Naive thymus-derived CD4-positive, alpha-beta T cell (primary cell): ENCODE data around the gene SMCO4. TPM values are rescaled to one million over a fixed set of nuclear protein-coding genes. Genes with fewer than 3 reads are reported as not detected.
A peak's percentile ranks its signal among the peaks of the same experiment; 100 is the strongest.
"Not testable (repeated sequence)": the region's sequence is repeated elsewhere in the genome, so short reads cannot be mapped to it uniquely, and the experiment has no call there.

ENCODE experiments used
- ATAC-seq: fragments of 150-1000 bp; cut with Tn5 transposase; 2 replicates; pipeline ENCODE4 v1.10.0; 2021; ENCODE audit warnings: mild to moderate bottlenecking, moderate library complexity
- CTCF ChIA-PET: fragments of 350-600 bp; sonication (Branson Sonifier 250); formaldehyde crosslinking; loops from one replicate; lab custom pipeline; 2021; ENCODE audit warnings: antibody characterized with exemption; lab: Charles Lee
- POLR2A ChIA-PET: fragments of 350-600 bp; sonication (Branson Sonifier 250); formaldehyde crosslinking; loops from one replicate; lab custom pipeline; 2021; ENCODE audit warnings: antibody characterized with exemption, inconsistent platforms; lab: Charles Lee
- DNase-seq, 9 donors: peaks; one replicate each; pipeline versions ENCODE4 v3.0.0 to v3.0.0-alpha.2; 2020 to 2022; ENCODE audit warnings: mixed read lengths in 1 of 9
- H3K27ac ChIP-seq: one replicate; pipeline ENCODE4 v1.7.0; 2013; ENCODE audit warnings: mild to moderate bottlenecking, low read depth, low read length, moderate library complexity
- H3K27me3 ChIP-seq, 2 donors: one replicate each; pipeline ENCODE4 v1.7.0; 2013; ENCODE audit warnings: low read length in 2 of 2, mild to moderate bottlenecking in 2 of 2, moderate library complexity in 2 of 2; ENCODE audit not compliant: control insufficient read depth in 2 of 2, insufficient read depth in 2 of 2
- H3K36me3 ChIP-seq, 3 experiments: 1 replicate in 2 of 3; 2 replicates in 1 of 3; pipeline ENCODE4 v1.7.0; 2013; ENCODE audit warnings: low read length in 3 of 3, mild to moderate bottlenecking in 3 of 3, moderate library complexity in 1 of 3; ENCODE audit not compliant: insufficient read depth in 3 of 3, control insufficient read depth in 2 of 3
- H3K4me1 ChIP-seq, 2 donors: one replicate each; pipeline ENCODE4 v1.7.0; 2013; ENCODE audit warnings: low read length in 2 of 2, mild to moderate bottlenecking in 2 of 2, moderate library complexity in 1 of 2; ENCODE audit not compliant: control insufficient read depth in 2 of 2, insufficient read depth in 2 of 2
- H3K4me3 ChIP-seq: 2 replicates; pipeline ENCODE4 v1.7.0; 2013; ENCODE audit warnings: mild to moderate bottlenecking, low read length
- H3K9me3 ChIP-seq, 3 experiments: 1 replicate in 2 of 3; 2 replicates in 1 of 3; pipeline ENCODE4 v1.7.0; 2013; ENCODE audit warnings: low read length in 3 of 3; ENCODE audit not compliant: control insufficient read depth in 2 of 3
- H3K27ac Mint-ChIP-seq, 9 donors: one replicate each; pipeline ENCODE4 v1.8.0; 2020 to 2022; ENCODE audit warnings: mixed read lengths in 9 of 9, mild to moderate bottlenecking in 8 of 9, moderate library complexity in 5 of 9, inconsistent platforms in 2 of 9
- H3K27me3 Mint-ChIP-seq, 5 donors: one replicate each; pipeline ENCODE4 v1.8.0; 2021 to 2022; ENCODE audit warnings: mixed read lengths in 5 of 5, mild to moderate bottlenecking in 1 of 5
- H3K36me3 Mint-ChIP-seq, 5 donors: one replicate each; pipeline ENCODE4 v1.8.0; 2020 to 2022; ENCODE audit warnings: mixed read lengths in 5 of 5, mild to moderate bottlenecking in 3 of 5, inconsistent platforms in 1 of 5
- H3K4me1 Mint-ChIP-seq, 7 donors: one replicate each; pipeline ENCODE4 v1.8.0; 2020 to 2022; ENCODE audit warnings: mixed read lengths in 7 of 7, mild to moderate bottlenecking in 3 of 7, inconsistent platforms in 1 of 7
- H3K4me3 Mint-ChIP-seq, 10 donors: one replicate each; pipeline ENCODE4 v1.8.0; 2020 to 2022; ENCODE audit warnings: mild to moderate bottlenecking in 10 of 10, mixed read lengths in 10 of 10, moderate library complexity in 6 of 10, inconsistent platforms in 2 of 10
- H3K9me3 Mint-ChIP-seq, 11 donors: one replicate each; pipeline ENCODE4 v1.8.0; 2020 to 2022; ENCODE audit warnings: mixed read lengths in 11 of 11, mild to moderate bottlenecking in 4 of 11, inconsistent platforms in 1 of 11, moderate library complexity in 1 of 11
- intact Hi-C, 2 donors: fragments of 100-400 bp; cut with micrococcal nuclease; formaldehyde crosslinking; loops; one replicate each; pipeline ENCODE4 v1.15.1; 2023
- polyA plus RNA-seq, 2 donors: library from polyadenylated mRNA; unstranded; fragments of 300-500 nt; fragmentation: Illumina TruSeq; gene quantifications; one replicate each; pipeline ENCODE4 v1.2.3, GENCODE V29; 2021
- total RNA-seq, 6 experiments: library from RNA in 5 of 6; stranded (reverse) in 5 of 6; gene quantifications; 1 replicate in 5 of 6; 2 replicates in 1 of 6; pipeline ENCODE4 v1.2.3 and lab custom pipeline; 2021 to 2026

Gene SMCO4, protein sequence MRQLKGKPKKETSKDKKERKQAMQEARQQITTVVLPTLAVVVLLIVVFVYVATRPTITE
- 10 to 100 TPM in 2 of 5 experiments, 1 to 10 TPM in 3; 2.9 to 34.7 (median 5.9) TPM for total RNA-seq
- polyA plus RNA-seq = 1 to 10 TPM in 1 of 2 donors, under 1 TPM in 1; 0.97 to 3.9 TPM
- total RNA-seq (lab: John Stamatoyannopoulos, UW) = 0.81 reads per million

DNA sequence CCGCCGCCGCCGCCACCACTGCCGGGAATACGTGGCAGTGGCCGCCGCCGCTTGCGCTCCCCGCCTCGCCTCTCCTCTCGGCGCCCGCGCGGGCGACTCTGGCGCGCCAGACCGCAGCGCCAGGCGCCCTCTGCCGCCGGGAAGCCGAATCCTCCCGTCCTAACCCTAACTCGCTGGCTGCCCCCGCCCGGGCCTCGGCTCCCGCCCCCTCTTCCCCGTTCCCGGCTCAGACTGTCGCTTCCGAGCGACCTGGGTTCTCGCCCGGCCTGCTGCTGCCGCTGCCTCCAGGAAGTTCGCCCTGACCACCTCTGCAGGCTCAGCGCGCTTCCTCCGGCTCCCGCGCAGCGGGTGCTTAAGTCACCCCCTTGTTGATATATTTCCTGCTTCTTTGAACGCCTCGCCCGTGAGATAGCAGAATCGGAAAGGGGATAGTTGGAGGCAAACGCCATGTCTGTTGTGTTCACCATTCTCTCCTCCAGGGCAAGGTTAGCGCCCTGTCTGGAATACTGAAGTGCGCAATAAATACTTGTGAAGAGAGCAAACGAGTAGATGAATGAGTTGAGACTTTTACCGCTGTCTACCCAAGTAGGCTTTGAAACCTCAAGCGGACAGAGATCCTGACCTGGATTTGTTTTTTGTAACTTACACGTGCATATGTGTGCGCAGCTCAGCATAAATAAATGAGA lies at the start of gene SMCO4:
TSS of gene SMCO4 (minus strand) at position 100 of the 686 bp plus-strand sequence. CDS start 64,202 bp downstream, outside the sequence.
- Histone ChIP-seq H3K4me3 (peak within 1 kb of the TSS; percentile 48), H3K27me3 (no peaks in the 10 kb centered on the region), H3K4me1 (no peaks in the 10 kb centered on the region), H3K36me3 (no peaks in the 10 kb centered on the region), H3K9me3 (no peaks in the 10 kb centered on the region), H3K27ac (peak within 1 kb of the TSS; percentile 33)
- peak; percentile 17 to 82 (median 40) for DNase-seq
- ChIA-PET CTCF (no interaction called here), POLR2A (no interaction called here)
- H3K27ac Mint-ChIP-seq = peak within 1 kb of the TSS in 7 of 9 donors; percentile 9 to 87 (median 52)
- peaks cover 0 to under 1% (median 0%) of the 10 kb centered on the region in 11 donors for H3K9me3 Mint-ChIP-seq
- peak; percentile 83 for ATAC-seq
- intact Hi-C loops = loop anchor here (1.0 to 10.0 kb wide), 13 partner anchors 31 to 1524 kb away; partner anchors contain the start of genes C11orf54 (in 2 of the 2), MED17 (in 2 of the 2), TAF1D (in 2 of the 2) and ANKRD49 (in 1 of the 2)
- H3K4me1 Mint-ChIP-seq = peaks cover 6 to 39% (median 21%) of the 10 kb centered on the region in 7 donors
- H3K36me3 Mint-ChIP-seq = no peaks in the 10 kb centered on the region
- H3K4me3 Mint-ChIP-seq = peak within 1 kb of the TSS; percentile 88 to 95 (median 92)
- peaks cover 0 to 16% (median 4%) of the 10 kb centered on the region in 5 donors for H3K27me3 Mint-ChIP-seq

GRCh38 chr11:93591247-93591898 lies 48.2 kb upstream of the SMCO4 start:
- Mint-ChIP-seq H3K27me3 (peaks cover 0 to 12% (median 8%) of the 10 kb centered on the region in 5 donors), H3K27ac (no peak overlapping the region), H3K4me3 (no peak overlapping the region), H3K4me1 (peaks cover 0 to 4% (median 0%) of the 10 kb centered on the region in 7 donors), H3K36me3 (no peaks in the 10 kb centered on the region), H3K9me3 (no peaks in the 10 kb centered on the region)
- CTCF ChIA-PET = no interaction called here
- H3K9me3 ChIP-seq = no peaks in the 10 kb centered on the region
- H3K27me3 ChIP-seq = no peaks in the 10 kb centered on the region
- DNase-seq (no peak), ATAC-seq (peak; percentile 29)
- intact Hi-C loops = no loop called here
- no peak overlapping the region for H3K4me3 ChIP-seq
- H3K4me1 ChIP-seq = no peaks in the 10 kb centered on the region
- H3K36me3 ChIP-seq = no peaks in the 10 kb centered on the region
- no peak overlapping the region for H3K27ac ChIP-seq
- POLR2A ChIA-PET = no interaction called here

GRCh38 chr11:93589347-93589746 lies 46.2 kb upstream of the SMCO4 start:
- Mint-ChIP-seq H3K4me1 (peaks cover 0 to 4% (median 0%) of the 10 kb centered on the region in 7 donors), H3K27me3 (peaks cover 0 to 25% (median 8%) of the 10 kb centered on the region in 5 donors), H3K27ac (no peak overlapping the region), H3K4me3 (no peak overlapping the region), H3K36me3 (no peaks in the 10 kb centered on the region), H3K9me3 (no peaks in the 10 kb centered on the region)
- Histone ChIP-seq H3K27me3 (no peaks in the 10 kb centered on the region), H3K4me3 (no peak overlapping the region), H3K36me3 (no peaks in the 10 kb centered on the region), H3K4me1 (no peaks in the 10 kb centered on the region), H3K9me3 (no peaks in the 10 kb centered on the region), H3K27ac (no peak overlapping the region)
- POLR2A ChIA-PET = no interaction called here
- ATAC-seq = no peak
- CTCF ChIA-PET = no interaction called here
- intact Hi-C loops = no loop called here
- no peak for DNase-seq

- no peak overlapping the region for H3K27ac Mint-ChIP-seq
- no peak overlapping the region for H3K4me3 ChIP-seq
- no peak for DNase-seq
- H3K4me1 ChIP-seq = no peaks in the 10 kb centered on the region
- peaks cover 0 to 33% (median 11%) of the 10 kb centered on the region in 5 donors for H3K27me3 Mint-ChIP-seq
- peaks cover 0 to 2% (median 0%) of the 10 kb centered on the region in 11 donors for H3K9me3 Mint-ChIP-seq
- H3K36me3 ChIP-seq = no peaks in the 10 kb centered on the region
- H3K4me1 Mint-ChIP-seq = peaks cover 0 to 4% (median 0%) of the 10 kb centered on the region in 7 donors
- no peaks in the 10 kb centered on the region for H3K36me3 Mint-ChIP-seq
- no peak overlapping the region for H3K4me3 Mint-ChIP-seq
- no peak overlapping the region for H3K27ac ChIP-seq
- no peak for ATAC-seq
- H3K27me3 ChIP-seq = no peaks in the 10 kb centered on the region
- H3K9me3 ChIP-seq = no peaks in the 10 kb centered on the region
- POLR2A ChIA-PET = no interaction called here
- intact Hi-C loops = no loop called here
- CTCF ChIA-PET = no interaction called here
These were observed 44.8 kb upstream of the SMCO4 start for GRCh38 chr11:93587858-93588581.

DNA sequence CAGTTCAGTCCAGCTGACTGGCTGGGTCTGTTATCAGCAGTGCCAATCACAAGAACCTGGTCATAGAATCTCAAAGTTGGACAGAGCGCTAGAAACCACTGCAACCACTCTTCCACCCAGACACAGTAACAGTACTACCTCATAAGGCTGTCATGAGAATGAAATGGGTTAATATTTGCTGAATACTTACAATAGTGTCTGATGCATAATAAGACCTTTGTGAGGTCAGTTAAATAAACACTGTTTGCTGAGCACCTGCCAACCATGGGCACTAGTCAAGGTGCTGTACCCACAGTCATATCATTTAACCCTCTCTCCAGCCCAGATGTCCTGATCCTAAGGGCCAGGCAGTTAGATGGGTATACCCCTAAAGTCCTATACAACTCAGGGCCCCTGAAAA lies 44.2 kb upstream of the SMCO4 start:
- POLR2A ChIA-PET, H3K4me1 Mint-ChIP-seq, H3K27ac Mint-ChIP-seq, H3K27me3 ChIP-seq, ATAC-seq, intact Hi-C loops, CTCF ChIA-PET, H3K36me3 ChIP-seq, H3K4me3 Mint-ChIP-seq, H3K36me3 Mint-ChIP-seq, H3K27ac ChIP-seq, H3K9me3 Mint-ChIP-seq, H3K4me1 ChIP-seq, H3K4me3 ChIP-seq, DNase-seq, H3K9me3 ChIP-seq: not testable (repeated sequence)
- peaks cover 0 to 36% (median 16%) of the 10 kb centered on the region in 5 donors for H3K27me3 Mint-ChIP-seq

- H3K27ac Mint-ChIP-seq = no peak overlapping the region
- no peaks in the 10 kb centered on the region for H3K4me1 ChIP-seq
- POLR2A ChIA-PET = no interaction called here
These were observed 42.6 kb upstream of the SMCO4 start for GRCh38 chr11:93585758-93586157.

More at GRCh38 chr11:93585758-93586157, 42.6 kb upstream of the SMCO4 start:
- peaks cover 0 to 8% (median 0%) of the 10 kb centered on the region in 11 donors for H3K9me3 Mint-ChIP-seq
- H3K27me3 ChIP-seq = no peaks in the 10 kb centered on the region
- no peaks in the 10 kb centered on the region for H3K36me3 Mint-ChIP-seq
- H3K27ac ChIP-seq = no peak overlapping the region
- ATAC-seq (no peak), DNase-seq (no peak)
- H3K9me3 ChIP-seq = no peaks in the 10 kb centered on the region
- H3K4me3 ChIP-seq = no peak overlapping the region
- H3K4me3 Mint-ChIP-seq = no peak overlapping the region
- peaks cover 0 to 4% (median 0%) of the 10 kb centered on the region in 7 donors for H3K4me1 Mint-ChIP-seq
- CTCF ChIA-PET = no interaction called here
- intact Hi-C loops = no loop called here
- H3K36me3 ChIP-seq = no peaks in the 10 kb centered on the region
- peaks cover 2 to 38% (median 21%) of the 10 kb centered on the region in 5 donors for H3K27me3 Mint-ChIP-seq
